HG02763 (cell line): ENCODE results near the gene SLC35G6.
"Not testable (repeated sequence)": the region's sequence is repeated elsewhere in the genome, so short reads cannot be mapped to it uniquely, and the experiment has no call there.

Source experiments
- ATAC-seq: cut with Tn5 transposase; IDR thresholded peaks from one replicate; pipeline ENCODE4 v1.9.1; 2021; ENCODE audit warnings: mild to moderate bottlenecking, moderate library complexity; ENCODE audit not compliant: unreplicated experiment

Gene SLC35G6

DNA sequence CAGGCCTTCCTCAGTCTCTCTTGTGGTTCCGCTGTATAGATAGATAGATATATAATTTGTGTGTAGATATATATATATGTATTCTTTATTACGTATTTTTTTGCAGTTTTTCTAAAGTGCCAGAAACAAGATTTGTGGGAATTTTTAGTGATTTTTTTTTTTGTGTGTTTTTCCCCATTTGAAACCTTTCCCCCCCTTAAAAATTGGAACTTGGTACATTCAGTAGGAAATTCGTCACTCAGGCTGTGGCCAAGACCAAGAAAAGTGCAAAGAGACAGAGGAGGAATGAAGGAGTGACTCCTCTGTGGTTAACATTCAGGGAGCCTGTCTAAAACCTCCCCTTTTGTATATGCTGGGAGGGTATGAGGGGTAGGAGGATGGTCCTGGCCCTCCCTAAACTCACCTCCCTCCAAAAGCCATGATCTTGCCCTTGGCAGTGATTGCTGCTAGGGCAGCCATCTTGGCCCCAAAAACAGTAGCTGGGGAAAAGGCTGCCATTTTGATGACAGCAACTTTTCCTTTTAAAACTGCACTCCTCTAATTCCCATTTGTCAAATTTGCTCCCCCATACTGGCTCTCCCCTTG is 21.2 kb upstream of the SLC35G6 start:
- no peak for ATAC-seq

DNA sequence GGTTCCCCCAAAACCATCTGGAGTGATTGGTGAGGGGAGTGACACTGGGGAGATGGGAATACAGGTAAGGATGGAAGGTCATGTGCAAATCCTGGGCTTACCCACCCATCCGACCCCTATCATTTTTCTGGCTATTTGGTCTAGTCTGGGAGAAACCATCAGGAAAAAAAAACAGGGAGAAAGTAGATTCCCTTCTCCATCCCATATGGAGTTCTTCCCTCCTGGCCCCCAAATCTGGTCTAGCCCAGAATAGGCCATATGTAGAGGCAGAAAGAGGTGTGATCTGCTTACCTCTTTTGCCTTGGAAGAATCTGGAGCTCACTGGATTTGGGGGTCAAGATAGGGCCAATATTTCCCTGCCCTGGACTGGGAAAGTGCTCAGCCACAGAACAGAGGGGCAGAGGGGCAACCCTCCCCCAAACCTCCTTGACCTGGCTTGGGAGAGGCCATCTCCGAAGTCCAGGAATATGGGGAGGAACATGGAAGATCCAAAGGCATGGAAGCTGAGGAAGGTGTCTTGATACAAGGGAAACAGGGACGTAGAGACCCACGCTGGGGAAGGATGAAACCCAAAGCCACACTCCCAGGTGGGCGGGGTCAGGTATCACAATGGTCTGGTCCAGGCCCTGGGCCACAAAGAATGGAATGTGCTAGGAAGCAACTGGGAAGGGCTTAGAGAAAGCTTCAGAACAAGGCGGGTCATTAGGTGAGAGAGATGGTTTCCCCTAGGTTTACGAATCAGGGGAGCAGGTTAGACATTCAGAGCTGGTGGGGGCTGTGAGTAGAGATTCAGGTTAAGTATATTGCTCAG is 20.2 kb upstream of the SLC35G6 start:
- ATAC-seq, result no peak

DNA sequence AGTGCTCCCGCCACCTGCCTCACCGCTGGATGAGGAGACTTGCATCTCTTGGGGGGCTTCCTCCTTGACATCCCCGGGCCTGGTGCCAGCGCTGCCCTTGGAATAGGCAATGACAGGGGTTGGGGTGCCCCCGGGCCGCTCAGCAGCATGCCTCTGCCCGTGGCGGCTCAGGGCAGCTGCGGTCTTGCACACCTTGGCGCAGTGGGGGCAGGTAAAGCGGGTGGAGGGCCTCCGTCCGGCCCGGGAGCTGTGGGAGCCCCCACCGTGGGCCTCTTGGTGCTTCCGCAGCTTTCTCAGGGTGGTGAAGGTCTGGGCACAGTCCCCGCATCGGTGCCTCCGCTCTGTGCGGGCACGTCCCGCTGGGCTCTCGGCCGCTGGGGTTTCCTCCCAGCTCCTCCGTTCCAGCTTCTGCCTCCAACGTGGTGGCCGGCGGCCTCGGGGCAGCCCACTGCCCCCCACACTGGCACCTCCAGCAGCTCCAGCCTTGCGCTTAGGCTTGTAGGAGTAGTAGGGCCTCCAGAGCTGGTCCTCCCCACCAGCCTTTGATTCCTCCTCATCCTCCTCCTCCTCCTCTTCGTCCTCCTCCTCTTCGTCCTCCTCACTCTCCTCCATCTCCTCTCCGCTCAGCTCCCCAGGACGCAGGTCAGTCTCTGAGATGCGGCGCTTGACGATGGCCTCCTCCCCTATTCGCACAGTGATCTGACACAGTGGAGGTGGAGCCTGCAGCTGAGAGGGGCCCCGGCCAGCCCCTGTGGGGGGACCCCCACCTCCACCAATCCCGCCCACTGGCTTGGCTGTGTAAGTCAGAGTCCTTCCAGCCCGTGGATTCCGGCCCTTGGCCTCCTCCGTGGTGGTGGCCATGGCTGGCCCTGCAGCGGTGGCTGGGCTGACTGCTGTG is 18.5 kb upstream of the SLC35G6 start:
- no peak for ATAC-seq

DNA sequence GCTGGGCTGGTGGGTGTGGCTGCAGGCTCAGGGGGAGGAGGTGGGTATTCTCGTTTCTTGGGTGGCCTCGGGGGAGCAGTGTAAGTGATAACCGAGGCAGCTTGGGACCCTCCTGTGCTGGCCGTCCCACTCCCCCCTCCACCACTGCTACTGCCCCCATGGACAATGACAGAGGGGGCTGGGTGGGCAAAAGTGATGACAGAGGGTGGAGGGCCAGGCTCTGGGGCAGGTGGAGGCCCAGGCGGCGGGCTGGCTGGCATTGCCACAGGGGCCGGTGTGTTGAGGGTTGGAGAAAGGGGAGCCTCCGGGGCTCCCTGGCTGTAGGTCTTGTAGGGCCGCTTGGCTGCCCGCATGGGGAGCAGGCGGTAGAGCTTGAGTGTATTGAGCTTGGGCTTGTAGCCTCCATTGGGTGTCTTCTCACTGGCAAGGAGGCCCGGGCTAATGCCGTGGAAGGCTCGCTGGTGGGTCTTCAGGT is 17.8 kb upstream of the SLC35G6 start:
- ATAC-seq, result no peak

DNA sequence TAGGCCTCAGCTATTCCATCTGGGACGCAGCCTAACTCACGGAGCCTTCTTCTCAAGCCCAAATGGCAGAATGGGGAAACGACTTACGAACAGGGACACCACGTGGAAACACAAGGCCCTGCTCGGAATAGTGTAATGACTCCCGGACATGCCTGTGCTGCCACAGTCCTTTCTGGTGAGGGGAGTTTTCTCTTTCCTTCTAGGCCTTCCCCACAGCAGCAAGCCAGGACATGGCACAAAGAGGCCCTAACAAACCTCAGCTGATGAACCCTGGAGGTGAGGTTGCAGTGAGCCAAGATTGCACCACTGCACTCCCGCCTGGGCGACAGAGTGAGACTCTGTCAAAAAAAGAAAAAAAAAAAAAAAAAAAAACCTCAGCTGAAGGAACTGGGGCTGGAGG is 17.2 kb upstream of the SLC35G6 start:
- ATAC-seq, result no peak

DNA sequence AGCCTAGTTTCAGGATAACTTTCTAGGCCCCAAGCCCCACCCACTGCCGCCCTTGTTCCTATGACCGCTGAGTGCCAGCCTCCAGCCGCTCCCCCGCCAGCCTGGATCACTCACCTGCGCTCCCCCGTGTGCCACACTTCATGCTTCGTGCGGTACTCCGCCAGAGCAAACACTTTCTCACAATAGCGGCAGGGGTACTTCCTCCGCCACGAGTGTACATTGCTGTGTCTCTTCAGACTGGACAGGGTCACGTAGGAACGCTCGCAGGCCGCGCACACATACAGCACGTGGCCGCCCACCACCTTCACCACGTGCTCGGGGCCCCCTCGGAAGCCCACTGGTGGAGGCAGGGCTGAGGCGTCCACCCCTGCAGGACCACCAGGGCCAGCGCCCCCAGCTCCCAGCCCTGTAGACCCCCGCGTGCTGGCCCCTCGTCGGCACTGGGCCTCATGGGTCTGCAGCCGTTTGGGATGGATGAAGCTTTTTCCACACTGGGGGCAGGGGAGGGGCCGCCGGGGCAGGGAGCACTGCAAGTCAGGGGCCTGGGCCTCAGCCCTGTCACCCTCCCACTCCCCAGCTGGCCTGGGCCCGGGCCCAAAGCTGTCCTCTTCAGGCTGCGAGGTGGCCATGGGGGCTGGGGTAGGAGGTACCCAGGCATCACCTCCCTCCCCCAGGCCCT is 15.5 kb upstream of the SLC35G6 start:
- no peak for ATAC-seq

DNA sequence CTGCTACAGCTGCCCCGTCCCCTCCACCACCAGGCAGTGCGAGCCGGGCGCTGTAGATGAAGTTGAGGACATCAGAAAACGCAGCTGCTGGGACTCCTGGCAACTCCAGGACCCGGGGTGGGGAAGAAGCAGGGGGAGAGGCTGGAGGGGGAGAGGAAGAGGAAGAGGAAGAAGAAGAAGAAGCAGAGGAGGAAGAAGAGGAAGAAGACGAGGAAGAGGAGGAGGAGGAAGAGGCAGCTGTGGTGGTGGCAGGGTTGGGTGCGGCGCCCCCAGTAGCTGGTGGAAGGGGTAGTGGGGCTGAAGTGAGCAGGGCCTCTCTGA is 15.0 kb upstream of the SLC35G6 start:
- no peak for ATAC-seq

DNA sequence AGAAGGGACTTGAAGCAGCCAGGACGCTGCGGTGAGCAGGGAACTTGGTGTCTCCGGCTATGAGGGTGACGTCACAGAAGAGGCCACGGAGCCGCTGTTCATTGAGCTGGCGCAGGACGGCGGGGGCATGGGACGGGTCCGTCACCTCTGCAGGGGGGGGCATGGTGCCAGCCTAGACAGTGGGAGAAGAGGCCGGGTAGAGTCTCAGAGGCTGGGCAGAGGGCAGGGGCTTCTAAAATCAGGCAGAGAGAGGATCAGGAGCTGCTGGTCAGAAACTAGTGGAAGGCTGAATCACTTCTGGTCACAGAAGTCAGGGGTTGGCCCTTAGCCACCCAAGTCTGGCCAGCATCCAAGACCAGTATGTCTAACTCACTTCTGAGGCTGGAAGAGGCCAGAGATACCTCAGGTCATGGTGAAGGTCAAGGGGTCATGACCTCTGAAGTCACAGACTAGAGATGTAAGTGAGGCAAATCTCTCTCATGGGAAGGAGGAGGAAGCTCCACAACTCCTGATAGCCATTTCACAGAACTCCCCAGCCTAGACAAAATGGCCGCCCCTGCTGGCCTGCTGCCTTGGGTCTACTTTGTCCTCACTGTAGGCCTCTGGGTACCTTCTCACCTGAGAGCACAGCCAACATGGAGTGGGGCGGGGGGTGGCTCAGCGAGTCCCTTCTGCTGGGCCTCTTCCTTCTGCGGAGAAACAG is 14.5 kb upstream of the SLC35G6 start:
- ATAC-seq, result no peak

DNA sequence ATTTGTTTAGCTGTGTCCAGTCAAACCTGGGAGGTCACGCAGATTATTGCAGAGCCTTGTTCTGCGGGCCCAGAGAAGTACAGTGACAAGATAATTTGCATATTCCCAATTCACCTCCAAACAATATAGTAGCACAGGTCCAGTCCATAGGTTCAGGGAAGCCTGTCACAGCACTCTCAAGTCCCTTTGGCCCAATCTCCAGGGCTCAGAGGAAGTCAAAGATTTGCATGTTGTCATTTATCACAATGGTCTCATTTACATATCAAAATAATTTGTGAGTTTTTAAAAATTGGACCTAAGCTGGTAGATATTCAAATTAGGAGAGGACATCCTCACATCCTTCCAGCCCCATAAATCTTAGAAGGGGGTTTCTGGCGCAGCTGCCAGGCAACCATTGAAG is 13.7 kb upstream of the SLC35G6 start:
- no peak for ATAC-seq

DNA sequence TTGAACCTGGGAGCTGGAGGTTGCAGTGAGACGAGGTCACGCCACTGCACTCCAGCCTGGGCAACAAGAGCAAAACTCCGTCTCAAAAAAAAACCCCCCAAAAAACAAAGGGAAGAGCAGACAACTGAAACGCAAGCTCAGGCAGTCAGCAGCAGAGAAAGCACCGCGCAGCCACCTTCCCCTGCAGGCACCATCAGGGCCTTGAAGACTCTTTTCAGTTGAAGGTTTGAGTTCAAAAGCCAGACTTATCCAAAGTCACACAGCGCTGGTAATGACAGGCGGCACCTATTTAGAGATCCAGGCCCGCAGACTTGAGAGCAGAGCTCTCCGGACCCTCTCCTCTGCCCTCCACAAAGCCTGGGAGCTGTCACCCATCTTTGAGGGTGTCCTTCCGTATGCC is 13.0 kb upstream of the SLC35G6 start:
- no peak for ATAC-seq

DNA sequence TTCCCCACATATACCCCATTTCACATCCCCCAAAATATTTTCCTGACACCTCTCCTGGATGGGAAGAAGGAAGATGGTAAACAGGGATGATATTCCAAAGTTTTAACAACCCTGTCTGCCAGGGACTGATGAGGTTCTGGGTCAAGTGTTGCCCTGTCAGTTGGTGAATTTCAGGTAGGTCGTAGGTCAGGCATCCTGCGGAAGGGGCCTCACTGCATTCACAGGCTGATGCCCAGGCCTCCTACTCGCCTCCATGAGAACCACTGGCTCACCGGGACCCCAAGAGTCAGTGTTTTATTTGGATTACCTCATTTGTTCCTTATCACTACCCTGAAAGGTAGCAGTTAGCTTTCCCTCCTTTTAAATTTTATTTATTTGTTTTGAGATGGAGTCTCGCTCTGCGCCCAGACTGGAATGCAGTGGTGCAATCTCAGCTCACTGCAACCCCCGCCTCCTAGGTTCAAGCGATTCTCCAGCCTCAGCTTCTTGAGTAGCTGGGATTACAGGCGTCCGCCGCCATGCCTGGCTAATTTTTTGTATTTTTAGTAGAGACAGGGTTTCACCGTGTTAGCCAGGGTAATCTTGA is 12.3 kb upstream of the SLC35G6 start:
- no peak for ATAC-seq

DNA sequence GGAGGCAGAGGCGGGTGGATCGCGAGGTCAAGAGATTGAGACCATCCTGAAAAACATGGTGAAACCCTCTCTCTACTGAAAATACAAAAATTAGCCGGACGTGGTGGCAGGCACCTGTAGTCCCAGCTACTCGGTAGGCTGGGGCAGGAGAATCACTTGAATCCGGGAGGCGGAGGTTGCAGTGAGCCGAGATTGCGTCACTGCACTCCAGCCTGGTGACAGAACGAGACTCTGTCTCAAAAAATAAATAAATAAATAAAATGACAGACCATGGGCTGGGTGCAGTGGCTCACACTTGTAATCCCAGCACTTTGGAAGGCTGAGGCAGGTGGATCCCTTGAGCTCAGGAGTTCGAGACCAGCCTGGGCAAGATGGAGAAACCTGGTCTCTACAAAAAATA is 11.4 kb upstream of the SLC35G6 start:
- ATAC-seq, result not testable (repeated sequence)

DNA sequence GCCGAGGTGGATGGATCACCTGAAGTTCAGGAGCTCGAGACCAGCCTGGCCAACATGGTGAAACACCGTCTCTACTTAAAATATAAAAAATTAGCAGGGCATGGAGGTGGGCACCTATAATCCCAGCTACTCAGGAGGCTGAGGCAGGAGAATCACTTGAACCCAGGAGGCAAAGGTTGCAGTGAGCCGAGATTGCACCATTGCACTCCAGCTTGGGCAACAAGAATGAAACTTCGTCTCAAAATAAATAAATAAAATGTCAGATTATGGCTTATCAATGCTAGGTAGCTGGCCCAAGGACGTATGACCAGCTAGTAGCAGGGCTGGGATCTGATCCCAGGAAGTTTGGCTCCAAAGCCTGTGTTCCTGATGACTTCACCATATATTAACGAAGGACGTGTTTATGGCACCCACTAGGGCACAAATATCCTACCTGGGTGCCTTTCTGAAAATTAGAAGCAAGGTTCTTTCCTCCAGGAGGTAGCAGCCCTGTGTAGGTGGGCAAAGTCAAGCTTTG is 10.7 kb upstream of the SLC35G6 start:
- not testable (repeated sequence) for ATAC-seq

DNA sequence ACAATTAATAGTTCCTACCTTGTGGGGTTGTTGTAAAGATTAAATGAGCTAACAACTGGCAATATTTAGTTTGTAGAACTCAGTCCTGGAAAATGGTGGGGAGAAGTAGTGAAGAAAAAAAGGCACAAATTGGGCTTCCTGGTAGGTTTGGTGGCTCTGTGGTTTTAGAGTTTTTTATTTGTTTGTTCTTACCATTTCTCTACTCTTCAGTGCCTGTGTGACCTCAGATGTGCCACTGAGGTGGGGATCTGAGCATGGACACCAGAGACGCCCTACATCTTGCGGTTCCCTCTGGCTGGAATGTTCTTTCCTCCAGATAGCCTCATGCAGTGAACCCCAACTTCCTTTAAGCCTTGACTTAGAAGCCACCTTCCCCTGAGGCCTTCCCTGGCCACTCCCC is 9.5 kb upstream of the SLC35G6 start:
- no peak for ATAC-seq

DNA sequence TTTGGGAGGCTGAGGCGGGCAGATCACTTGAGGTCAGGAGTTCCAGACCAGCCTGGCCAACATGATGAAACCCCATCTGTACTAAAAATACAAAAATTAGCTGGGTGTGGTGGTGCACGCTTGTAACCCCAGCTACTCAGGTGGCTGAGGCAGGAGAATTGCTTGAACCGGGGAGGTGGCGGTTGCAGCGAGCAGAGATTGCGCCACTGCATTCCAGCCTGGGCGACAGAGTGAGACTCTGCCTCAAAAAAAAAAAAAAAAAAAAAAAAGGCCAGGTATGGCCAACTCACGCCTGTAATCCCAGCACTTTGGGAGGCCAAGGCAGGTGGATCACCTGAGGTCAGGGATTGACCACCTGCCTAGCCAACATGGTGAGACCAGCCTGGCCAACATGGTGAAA is 6.5 kb upstream of the SLC35G6 start:
- not testable (repeated sequence) for ATAC-seq

DNA sequence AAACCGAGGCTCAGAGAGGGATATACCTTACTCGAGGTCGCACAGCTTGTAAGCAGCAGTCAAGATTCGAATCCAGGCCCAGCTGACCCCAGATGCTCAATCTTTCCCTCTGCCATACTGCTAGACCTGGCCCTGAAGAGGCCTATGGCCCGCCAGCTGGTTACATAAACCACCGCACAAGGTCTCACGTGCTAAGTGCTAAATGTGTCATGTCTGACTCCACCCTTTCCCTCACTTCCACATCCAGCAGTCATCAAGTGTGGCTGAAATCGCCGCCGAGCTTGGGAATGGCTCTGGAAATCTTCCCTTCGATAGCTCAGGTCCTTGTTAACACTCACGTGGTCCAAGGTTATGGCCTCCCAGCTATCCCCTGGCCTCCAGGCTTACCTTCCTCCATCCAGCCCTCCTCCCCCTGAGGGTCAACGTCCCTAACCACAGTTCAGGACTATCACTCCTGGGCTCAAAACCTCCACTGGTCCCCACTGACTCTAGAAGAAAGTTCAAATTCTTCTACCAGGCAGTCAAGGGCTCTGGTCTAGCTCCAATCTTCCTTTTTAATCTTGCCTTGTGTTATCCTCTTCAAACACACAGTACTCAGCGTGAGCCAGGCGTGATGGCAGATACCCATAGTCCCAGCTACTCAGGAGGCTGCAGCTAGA is 5.4 kb upstream of the SLC35G6 start:
- ATAC-seq, result no peak

DNA sequence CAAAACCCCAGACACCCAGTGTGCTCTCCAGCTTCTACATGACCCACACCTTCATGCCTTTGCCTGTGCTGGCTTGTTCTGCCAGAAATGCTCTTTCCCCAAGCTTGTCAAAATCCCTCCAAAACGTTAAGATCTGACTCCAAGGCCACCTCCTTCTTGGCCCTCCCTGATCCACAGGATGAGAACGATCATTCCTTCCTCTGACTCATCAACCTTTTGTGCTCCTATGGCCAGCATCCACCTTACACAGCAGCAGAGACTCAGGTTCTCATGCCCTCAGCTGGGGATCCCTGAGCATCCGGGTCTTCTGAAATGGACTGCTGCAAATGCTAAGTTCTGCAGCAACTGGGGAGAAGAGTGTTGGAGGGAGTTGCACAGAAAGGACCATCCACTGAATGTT is 4.8 kb upstream of the SLC35G6 start:
- ATAC-seq, result no peak

DNA sequence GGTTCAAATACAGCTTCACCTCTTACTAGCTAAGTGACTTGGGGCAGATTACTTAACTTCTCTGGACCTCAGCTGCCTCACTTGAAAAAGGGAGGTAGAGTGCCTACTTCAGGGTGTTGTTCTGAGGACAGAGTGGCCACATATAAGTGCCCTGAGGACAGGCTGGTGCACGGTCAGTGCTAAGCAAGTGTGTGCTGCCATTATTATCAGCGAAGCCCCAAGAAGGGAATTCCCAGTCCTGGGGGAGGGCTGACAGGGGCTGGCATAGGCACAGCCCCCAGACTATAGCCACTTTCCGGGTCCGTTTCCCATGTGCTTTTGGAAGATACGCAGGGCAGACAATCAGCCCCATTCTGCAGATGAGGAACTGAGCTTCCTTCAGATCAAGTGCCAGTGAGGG is 4.3 kb upstream of the SLC35G6 start:
- no peak for ATAC-seq
